NCI-H2171 treated with DMSO at 0.1 percent for 48 hours (cell line): ENCODE results near the gene SLC25A6.
"Not testable (repeated sequence)": the region's sequence is repeated elsewhere in the genome, so short reads cannot be mapped to it uniquely, and the experiment has no call there.

Experiments used
- DNase-seq: peaks from one replicate; lab custom pipeline; 2025; lab: John Stamatoyannopoulos, UW

The SLC25A6 gene

DNA sequence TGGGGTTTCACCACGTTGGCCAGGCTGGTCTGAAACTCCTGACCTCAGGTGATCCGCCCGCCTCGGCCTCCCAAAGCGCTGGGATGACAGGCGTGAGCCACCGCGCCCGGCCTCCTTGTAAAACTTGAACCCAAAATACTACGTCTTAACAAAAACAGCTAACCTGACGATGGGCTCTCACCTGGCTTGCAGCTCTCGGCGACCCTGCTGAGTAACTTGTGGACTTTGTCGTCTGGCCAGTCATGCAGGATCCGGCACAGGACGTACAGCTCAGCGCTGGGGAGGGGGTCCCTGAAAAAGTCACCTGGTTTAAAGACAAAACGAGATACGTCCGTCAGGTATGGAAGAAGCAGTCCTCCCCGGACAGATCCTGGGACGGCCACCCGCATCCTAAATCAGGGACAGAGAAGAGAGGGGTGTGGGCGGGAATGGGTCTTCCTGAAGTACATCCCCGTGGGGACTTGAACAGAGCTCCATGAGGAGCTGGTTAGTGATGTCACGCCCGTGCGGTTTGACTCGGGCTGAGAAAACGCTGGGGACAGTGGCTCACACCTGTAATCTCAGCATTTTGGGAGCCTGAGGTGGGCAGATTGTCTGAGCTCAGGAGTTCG, 20.7 kb upstream of the SLC25A6 start:
- no peak for DNase-seq

DNA sequence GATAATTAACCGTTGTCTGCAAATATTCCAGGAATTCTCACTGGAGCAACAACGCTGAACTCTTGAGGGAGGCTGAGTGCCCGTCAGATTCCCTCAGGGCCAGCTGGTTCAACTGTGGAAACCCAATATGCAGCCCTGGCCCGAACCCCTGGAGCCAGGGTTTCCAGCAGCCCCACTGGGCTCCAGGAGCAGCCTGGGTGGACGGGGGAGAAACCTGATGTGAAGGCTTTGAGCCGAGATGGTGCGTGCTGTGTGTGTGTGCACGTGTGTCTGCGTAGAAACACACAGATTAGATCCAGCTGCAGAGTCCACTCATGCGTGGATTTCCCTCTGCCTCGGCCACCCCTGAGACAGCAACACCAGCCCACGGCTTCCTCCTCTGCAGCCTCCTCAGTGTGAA, 19.4 kb upstream of the SLC25A6 start:
- DNase-seq: no peak

DNA sequence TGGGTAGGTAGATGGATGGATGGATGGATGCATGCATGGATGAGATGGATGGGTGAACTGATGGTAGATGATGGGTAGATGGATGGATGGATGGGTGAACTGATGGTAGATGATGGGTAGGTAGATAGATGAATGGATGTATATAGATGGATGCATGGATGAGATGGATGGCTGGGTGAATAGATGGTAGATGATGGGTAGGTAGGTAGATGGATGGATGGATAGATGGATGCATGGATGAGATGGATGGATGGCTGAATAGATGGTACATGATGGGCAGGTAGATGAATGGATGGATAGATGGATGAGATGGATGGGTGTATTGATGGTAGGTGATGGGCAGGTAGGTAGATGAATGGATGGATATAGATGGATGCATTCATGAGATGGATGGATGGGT, 15.1 kb upstream of the SLC25A6 start:
- DNase-seq: no peak

DNA sequence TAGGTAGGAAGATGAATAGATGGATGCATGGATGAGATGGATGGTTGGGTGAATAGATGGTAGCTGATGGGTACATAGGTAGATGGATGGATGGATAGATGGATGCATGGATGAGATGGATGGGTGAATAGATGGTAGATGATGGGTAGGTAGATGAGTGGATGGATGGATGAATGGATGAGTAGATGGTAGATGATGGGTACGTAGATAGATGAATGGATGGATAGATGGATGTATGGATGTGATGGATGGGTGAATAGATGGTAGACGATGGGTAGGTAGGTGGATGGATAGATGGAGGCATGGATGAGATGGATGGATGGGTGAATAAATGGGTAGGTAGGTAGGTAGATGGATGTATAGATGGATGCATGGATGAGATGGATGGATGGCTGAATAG, 13.9 kb upstream of the SLC25A6 start:
- DNase-seq: not testable (repeated sequence)

DNA sequence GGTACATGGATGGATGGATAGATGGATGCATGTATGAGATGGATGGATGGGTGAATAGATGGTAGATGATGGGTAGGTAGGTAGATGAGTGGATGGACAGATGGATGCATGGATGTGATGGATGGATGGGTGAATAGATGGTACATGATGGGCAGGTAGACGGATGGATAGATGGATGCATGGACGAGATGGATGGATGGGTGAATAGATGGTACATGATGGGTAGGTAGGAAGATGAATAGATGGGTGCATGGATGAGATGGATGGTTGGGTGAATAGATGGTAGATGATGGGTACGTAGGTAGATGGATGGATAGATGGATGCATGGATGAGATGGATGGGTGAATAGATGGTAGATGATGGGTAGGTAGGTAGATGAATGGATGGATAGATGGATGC, 12.0 kb upstream of the SLC25A6 start:
- not testable (repeated sequence) for DNase-seq

DNA sequence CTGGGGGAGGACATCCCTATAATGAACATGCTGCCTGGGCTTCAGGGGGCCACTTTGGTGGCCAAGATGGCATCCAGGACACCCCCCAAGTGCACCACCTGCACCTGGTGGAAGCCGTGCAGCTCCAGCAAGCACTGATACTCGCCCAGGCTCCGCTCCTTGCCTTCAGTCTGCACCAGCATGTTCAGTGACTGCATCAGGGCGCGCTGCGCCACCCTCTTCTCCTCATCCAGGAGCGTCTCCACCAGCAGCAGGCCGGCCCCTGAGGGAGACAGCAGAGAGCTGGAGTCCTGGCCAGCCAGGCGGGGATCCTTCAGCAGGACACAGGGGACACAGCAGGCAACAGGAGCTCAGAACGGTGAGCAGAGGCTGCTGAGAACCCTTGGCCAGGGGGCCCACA, 11.3 kb upstream of the SLC25A6 start:
- DNase-seq: no peak

DNA sequence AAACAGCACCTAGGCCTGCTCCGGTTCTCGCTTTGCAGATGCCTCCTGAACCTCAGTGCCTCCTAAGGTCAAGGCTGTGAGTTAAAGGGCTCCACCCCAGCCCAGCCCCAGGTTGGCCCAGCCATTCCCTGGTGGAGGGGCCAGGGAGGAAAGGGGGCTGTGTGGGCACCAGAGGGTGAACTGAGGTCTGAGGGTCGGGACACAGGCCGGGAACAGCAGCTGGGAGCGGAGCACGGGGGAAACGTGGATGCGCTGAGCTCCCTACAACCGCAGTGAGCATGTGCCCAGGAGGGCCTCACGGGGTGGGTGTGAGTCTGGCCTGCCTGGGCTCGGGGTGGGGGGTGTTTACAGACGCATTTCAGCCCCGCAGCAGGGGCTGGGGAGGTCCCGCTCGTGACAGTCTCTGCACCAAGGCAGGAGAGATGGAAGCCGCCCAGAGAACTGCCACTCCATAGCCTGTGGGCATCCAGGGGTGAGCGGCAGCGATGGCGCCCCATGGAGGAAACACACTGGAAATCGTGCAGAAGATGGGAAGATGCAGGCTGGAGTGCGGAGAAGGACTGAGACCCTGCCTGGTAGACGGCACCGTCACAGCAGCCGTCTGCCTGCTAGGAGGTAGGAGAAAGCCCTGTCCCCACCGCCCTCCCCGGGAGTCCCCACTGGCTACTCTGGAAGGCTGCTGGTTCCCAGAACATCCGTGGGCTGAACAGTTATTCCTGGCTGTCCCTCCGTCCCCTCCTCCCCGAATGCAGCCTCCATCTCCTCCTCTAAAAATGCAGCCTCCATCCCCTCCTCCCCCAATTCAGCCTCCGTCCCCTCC, 9.9 kb upstream of the SLC25A6 start:
- no peak for DNase-seq

DNA sequence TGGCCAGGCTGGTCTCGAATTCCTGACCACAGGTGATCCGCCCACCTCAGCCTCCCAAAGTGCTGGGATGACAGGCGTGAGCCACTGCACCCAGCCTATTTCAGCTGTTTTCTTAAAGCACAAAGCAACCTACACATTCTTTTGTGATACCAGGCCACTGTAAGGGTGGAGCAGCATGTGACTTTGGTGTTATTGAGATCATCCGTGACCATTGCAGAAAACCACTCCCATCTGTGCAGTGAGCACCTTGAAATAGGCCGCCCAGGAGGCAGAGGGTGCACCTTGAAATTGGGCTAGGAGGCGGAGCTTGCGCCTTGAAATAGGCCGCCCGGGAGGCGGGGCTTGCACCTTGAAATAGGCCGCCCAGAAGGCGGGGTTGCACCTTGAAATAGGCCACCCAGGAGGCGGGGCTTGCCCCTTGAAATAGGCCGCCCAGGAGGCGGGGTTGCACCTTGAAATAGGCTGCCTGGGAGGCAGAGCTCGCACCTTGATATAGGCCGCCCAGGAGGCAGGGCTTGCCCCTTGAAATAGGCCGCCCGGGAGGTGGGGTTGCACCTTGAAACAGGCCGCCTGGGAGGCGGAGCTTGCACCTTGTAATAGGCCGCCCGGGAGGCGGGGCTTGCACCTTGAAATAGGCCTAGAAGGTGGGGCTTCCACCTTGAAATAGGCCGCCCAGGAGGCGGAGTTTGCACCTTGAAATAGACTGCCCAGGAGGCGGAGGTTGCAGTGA, 9.0 kb upstream of the SLC25A6 start:
- DNase-seq: no peak

DNA sequence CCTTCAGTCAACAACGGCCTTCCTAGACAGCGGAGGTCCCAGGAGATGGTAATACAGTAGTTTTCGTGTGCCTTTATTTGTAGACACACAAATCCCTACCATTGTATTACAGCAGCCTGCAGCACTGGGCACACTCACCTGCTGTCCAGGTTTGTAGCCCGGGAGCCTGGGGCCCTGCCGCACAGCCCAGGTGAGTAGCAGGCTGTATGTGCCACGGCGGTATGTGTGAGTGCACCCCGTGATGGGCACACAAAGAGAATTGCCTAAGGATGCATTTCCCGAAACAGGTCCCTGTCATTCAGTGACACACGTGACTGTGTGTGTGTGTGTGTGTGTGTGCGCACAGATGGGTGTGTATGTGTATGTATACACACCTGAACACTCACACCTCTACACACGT, 8.1 kb upstream of the SLC25A6 start:
- DNase-seq: no peak

DNA sequence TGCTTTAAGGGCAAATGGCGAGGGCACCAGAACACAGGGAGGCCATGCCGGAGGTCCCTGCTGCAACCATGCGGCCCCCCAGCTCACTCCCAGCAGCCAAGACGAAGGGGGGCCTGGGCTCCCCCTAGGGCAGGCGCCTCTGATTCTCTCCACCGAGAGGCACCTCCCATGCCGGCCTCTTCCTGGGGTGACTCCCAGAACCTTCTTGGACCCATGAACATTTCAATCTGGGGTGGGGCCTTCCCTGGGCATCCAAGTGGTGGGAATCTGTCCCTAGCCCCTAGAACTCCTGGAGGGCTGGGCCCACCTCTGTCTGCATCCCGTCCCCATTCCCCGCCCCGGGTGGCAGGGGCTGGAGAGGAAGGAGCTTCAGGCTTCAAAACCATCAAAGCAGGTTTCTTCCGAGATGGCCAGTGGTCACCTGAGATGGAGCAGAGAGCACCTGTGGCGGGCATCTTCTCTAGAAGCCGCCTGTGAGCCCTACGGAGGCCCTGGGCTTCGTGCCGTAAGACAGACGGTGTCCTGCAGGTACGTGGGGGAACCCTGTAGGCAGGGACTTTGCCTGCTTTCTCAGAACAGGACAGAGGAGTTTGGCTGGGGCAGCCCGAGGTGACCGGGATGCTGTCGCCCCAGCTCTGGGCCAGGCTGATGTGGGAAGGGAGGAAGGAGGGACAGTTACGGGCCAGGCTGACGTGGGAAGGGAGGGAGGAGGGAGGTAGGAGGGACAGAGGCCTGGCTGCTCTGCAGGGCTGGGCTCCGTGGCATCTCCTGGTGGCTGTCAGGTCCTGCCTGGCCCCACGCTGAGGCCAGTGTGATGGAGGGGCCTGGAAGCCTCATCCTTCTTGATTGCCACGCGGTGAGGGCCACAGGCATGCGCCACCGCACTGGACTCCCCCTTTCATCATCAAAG, 6.8 kb upstream of the SLC25A6 start:
- DNase-seq: no peak

DNA sequence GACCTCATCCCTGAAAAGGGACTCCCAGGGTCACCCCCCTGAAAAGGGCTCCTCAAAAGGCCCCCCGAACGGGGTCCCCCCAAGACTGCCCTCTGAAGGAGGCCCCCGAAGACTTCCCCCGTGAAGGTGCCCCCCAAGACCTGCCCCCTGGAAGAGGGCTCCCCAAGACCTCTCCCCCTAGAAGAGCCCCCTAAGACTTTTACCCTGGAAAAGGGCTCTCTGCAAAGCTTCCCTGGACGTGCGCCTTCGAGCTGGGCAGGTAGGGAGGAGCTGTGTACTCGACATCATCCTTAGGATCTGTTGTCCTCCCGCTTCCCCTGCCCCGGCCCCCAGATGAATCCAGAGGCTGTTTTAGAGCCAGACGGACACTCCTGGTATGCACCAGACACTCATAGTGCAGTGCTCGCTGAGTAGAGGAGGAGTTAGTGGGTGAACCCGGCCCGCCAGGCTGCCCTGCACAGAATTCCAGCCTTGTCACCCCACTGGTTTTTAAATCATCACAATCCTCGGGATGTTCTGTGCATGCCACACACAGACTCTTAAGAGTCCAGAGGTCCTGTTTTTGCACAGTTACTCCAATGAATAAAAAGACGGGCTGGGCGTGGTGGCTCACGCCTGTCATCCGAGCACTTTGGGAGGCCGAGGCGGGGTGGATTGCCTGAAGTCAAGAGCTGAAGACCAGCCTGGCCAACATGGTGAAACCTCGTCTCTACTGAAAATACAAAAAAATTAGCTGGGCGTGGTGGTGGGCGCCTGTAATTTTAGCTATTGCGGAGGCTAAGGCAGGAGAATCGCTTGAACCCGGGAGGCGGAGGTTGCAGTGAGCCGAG, 5.7 kb upstream of the SLC25A6 start:
- no peak for DNase-seq

DNA sequence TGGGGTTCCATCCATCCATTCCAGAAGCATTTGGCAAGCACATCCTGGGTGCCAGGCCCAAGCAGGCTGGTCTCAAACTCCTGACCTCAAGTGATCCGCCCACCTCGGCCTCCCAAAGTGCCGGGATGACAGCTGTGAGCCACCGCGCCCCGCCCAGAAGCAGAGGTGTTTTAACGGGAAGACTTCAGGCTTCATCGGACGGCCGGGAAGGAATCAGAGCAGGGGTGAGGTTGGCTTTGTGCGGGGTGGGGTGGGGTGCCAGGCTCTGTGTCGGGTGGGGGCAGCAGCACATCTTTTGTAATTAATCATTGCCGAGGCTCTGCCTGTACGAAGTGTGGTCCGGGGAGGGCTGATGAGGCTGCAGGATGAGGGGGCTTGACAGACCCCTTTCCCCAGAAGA, 5.1 kb upstream of the SLC25A6 start:
- DNase-seq: no peak

DNA sequence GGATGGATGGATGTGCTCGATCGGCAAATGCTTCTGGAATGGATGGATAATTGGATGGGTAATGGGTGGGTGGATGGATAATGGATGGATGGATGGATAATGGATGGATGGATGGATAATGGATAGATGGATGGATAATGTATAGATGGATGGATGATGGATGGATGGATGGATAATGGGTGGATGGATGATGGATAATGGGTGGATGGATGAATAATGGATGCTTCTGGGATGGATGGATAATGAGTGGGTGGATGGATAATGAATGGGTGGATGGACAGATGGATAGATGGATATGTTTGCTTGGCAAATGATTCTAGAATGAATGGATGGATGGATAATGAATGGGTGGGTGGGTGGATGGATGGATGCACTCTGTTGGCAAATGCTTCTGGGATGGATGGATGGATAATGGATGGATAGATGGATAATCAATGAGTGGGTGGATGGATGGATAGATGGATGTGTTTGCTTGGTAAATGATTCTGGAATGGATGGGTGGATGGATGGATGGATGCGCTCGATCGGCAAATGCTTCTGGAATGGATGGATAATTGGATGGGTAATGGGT, 3.8 kb upstream of the SLC25A6 start:
- no peak for DNase-seq

DNA sequence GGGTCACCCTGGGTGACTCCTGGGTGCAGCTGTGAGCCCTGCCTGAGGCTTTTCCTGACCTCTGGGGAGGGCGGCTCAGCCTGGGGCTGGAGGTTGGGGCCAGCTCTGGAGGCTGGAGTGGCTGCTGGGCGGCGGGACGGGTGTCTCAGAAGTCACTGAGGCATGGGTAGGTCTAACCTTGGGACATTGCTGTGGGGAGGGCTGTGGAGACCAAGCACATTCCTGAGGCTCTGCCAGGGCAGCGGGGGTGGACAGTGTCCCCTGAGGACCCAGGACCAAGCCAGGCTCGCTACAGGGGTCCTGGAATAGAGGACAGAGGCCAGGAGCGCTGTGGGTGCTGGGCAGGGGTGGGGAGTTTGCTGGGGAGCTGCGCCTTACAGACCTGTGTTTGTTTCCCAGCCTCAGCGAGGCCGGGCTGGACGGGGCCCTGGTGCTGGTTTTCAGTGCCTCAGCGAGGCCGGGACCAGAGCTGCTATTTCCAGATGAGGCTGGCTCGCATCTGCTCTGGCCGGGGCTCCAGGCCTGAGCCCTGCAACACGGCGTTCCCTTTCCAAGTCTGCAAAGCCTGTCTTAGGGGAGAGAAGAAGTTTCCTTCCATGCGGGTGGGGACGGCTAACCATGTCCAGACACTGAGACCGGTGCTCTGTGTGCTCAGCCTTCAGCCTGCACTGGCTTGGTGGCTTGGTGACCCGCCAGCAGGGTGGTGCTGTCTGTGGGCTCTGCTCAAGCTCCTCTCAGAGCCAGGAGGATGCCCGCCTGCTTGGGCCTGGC, 3.0 kb upstream of the SLC25A6 start:
- DNase-seq: no peak

DNA sequence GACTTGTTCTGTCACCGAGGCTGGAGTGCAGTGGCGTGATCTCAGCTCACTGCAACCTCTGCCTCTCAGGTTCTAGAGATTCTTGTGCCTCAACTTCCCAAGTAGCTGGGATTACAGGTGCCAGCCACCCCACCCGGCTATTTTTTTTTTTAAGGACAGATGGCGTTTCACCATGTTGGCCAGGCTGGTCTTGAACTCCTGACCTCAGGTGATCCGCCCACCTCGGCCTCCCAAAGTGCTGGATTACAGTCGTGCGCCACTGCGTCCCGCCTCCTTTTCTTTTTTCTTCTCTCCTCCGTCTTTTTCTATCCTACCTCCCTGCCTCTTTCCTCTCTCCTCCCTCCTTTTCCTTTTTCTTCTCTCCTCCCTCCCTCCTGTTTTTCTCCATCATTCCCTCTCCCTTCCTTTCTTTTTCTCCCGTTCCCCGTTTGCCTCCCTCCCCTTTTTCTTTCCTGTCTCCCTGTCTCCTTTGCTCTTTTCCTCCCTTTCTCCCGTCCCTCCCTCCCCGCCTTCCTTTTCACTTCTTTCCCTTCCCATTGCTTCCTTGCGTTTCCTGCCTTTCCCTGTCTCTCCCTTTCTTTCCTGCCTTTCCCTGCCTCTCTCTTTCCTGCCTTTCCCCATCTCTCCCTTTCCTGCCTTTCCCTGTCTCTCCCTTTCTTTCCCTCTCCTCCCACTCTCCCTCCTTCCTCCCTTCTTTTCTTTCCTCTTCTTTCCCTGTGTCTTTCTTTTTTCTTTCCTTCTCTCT, 2.1 kb upstream of the SLC25A6 start:
- DNase-seq: no peak

DNA sequence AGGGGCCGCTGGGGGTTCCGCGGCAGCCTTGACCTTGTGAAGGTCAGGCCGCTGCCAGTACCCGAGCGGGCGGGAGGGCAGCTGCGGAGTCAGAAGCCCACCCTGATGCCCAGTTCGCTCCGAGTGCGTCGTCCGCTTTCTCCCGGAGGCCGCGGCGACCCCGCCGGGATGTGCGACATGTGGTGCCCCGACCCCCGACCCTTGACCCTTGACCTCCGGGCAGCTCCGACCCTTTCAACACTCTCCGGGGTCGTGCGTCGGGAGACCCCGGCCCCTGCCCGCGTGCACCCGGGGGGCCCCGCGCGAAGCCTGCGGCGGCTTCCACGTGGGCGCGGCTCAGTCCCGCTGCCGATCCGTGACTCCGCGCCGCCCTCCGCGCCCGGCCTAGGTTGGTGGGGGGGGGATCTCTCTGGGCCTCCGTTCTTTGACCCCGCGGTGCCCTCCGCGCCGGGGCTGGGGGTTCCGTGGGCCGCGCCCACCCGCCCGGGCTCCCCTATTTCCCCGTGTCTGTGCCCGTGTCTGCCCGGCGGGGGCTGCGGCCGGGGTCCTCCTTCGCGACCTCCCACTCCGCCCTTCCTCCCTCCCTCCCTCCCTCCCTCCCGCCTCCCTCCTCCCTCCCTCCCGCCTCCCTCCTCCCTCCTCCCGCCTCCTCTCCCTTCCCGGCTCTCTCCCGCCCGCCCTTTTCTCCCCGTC, 609 bp upstream of the SLC25A6 start:
- no peak for DNase-seq

DNA sequence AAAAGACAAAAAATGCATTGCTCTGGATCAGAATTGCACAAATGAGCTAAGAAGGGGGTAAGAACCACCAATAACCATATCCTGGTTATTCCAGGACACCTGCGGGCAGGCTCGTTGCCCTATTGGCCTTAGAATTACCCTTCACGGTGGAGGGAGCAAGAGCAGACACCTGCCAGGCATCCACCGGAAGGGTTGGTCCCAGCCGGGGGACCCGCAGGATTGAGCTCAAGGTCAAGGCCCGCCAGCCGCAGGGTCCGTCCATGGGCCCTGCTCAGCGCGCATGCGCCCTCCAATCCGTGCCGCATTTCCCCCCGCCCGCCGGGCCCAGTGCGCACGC, 575 bp downstream of the SLC25A6 start:
- DNase-seq: no peak

DNA sequence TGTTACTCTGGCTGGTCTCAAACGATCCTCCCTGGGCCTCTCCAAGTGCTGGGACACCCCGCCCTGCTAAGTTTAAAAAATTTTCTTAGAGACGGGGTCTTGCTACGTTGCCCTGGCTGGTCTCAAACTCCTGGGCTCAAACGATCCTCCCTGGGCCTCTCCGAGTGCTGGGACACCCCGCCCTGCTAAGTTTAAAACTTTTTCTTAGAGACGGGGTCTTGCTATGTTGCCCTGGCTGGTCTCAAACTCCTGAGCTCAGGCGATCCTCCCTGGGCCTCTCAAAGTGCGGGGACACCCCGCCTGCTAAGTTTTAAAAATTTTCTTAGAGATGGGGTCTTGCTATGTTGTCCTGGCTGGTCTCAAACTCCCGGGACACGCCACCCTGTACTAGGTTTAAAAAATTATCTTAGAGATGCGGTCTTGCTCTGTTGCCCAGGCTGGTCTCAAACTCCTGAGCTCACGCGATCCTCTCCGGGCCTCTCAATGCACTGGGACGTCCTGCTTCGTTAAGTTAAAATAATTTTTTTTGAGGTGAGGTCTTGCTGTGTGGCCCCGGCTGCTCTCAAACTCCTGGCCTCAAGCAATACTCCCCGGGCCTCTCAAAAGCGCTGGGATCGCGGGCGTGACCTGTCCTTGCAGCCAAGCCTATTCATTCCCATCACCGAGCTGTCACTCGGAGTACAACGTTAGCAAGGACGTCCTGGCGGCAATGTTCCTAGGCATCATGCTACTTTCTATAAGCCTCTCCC, 1.1 kb downstream of the SLC25A6 start:
- no peak for DNase-seq
